T-helper 17 cell (primary cell): ENCODE data around the gene BRCA1. TPM values are rescaled to one million over a fixed set of nuclear protein-coding genes. Genes with fewer than 3 reads are reported as not detected.
"Not testable (repeated sequence)": the region's sequence is repeated elsewhere in the genome, so short reads cannot be mapped to it uniquely, and the experiment has no call there.

ENCODE experiments used
- ATAC-seq: fragments of 150-1000 bp; cut with Tn5 transposase; 2 replicates; pipeline ENCODE4 v1.10.0; 2021; ENCODE audit warnings: mild to moderate bottlenecking, moderate library complexity
- DNase-seq, 3 donors: peaks; one replicate each; pipeline versions ENCODE4 v3.0.0 to v3.0.0-alpha.2; 2020 to 2021
- H3K9me3 ChIP-seq: one replicate; pipeline ENCODE4 v1.7.0; 2013; ENCODE audit warnings: low read length, mild to moderate bottlenecking; ENCODE audit not compliant: control insufficient read depth, poor library complexity, severe bottlenecking
- H3K27ac Mint-ChIP-seq: one replicate; pipeline ENCODE4 v1.8.0; 2022; ENCODE audit warnings: mild to moderate bottlenecking, moderate library complexity, mixed read lengths
- H3K27me3 Mint-ChIP-seq: one replicate; pipeline ENCODE4 v1.8.0; 2022; ENCODE audit warnings: mixed read lengths
- H3K36me3 Mint-ChIP-seq: one replicate; pipeline ENCODE4 v1.8.0; 2022; ENCODE audit warnings: low read depth, mixed read lengths
- H3K4me1 Mint-ChIP-seq: one replicate; pipeline ENCODE4 v1.8.0; 2022; ENCODE audit warnings: mild to moderate bottlenecking, mixed read lengths
- H3K4me3 Mint-ChIP-seq: one replicate; pipeline ENCODE4 v1.8.0; 2022; ENCODE audit warnings: mild to moderate bottlenecking, moderate library complexity, mixed read lengths
- total RNA-seq, 4 donors: library from RNA in 2 of 4; stranded (reverse) in 2 of 4; gene quantifications; one replicate each; pipeline ENCODE4 v1.2.3 and lab custom pipeline; 2022 to 2026

Gene BRCA1
- total RNA-seq, 2 donors from 2014 or later, result 2.1 to 3.4 TPM

- Mint-ChIP-seq H3K36me3 (no peaks in the 10 kb centered on the region), H3K27me3 (no peaks in the 10 kb centered on the region), H3K27ac (no peak overlapping the region), H3K4me3 (no peak overlapping the region), H3K4me1 (no peaks in the 10 kb centered on the region)
- DNase-seq (no peak), ATAC-seq (no peak)
- H3K9me3 ChIP-seq, result no peaks in the 10 kb centered on the region
Observed at GRCh38 chr17:43074869-43075268, 50.3 kb downstream of the BRCA1 start.

GRCh38 chr17:43070872-43071271 is 54.3 kb downstream of the BRCA1 start:
- Mint-ChIP-seq H3K36me3 (no peaks in the 10 kb centered on the region), H3K27ac (no peak overlapping the region), H3K4me3 (no peak overlapping the region), H3K27me3 (no peaks in the 10 kb centered on the region), H3K4me1 (no peaks in the 10 kb centered on the region)
- ATAC-seq (no peak), DNase-seq (no peak)
- H3K9me3 ChIP-seq, result no peaks in the 10 kb centered on the region

GRCh38 chr17:43070257-43070656 is 54.9 kb downstream of the BRCA1 start:
- Mint-ChIP-seq H3K36me3 (no peaks in the 10 kb centered on the region), H3K4me1 (no peaks in the 10 kb centered on the region), H3K4me3 (no peak overlapping the region), H3K27ac (no peak overlapping the region), H3K27me3 (no peaks in the 10 kb centered on the region)
- DNase-seq (no peak), ATAC-seq (no peak)
- H3K9me3 ChIP-seq, result no peaks in the 10 kb centered on the region

GRCh38 chr17:43069368-43069898 is 55.7 kb downstream of the BRCA1 start:
- no peak overlapping the region for H3K4me3 Mint-ChIP-seq
- ATAC-seq (no peak), DNase-seq (no peak)
- no peaks in the 10 kb centered on the region for H3K4me1 Mint-ChIP-seq
- H3K27ac Mint-ChIP-seq, result no peak overlapping the region
- H3K36me3 Mint-ChIP-seq, result no peaks in the 10 kb centered on the region
- H3K27me3 Mint-ChIP-seq, result no peaks in the 10 kb centered on the region
- no peaks in the 10 kb centered on the region for H3K9me3 ChIP-seq

GRCh38 chr17:43068570-43069367 is 56.4 kb downstream of the BRCA1 start:
- no peaks in the 10 kb centered on the region for H3K27me3 Mint-ChIP-seq
- no peaks in the 10 kb centered on the region for H3K36me3 Mint-ChIP-seq
- DNase-seq, result no peak
- no peaks in the 10 kb centered on the region for H3K4me1 Mint-ChIP-seq
- ATAC-seq, result no peak
- no peak overlapping the region for H3K27ac Mint-ChIP-seq
- no peaks in the 10 kb centered on the region for H3K9me3 ChIP-seq
- H3K4me3 Mint-ChIP-seq, result no peak overlapping the region

- no peak for DNase-seq
- ATAC-seq, result no peak
- Mint-ChIP-seq H3K27me3 (no peaks in the 10 kb centered on the region), H3K4me3 (no peak overlapping the region), H3K27ac (no peak overlapping the region), H3K4me1 (peaks cover 2% of the 10 kb centered on the region), H3K36me3 (peaks cover 2% of the 10 kb centered on the region)
- H3K9me3 ChIP-seq, result no peaks in the 10 kb centered on the region
Observed at GRCh38 chr17:43062984-43063638, 62.1 kb downstream of the BRCA1 start.

GRCh38 chr17:43056051-43056450 is 69.1 kb downstream of the BRCA1 start:
- DNase-seq (no peak), ATAC-seq (no peak)
- Mint-ChIP-seq H3K4me3 (no peak overlapping the region), H3K27ac (no peak overlapping the region), H3K36me3 (peaks cover 2% of the 10 kb centered on the region), H3K27me3 (no peaks in the 10 kb centered on the region), H3K4me1 (peaks cover under 1% of the 10 kb centered on the region)
- no peaks in the 10 kb centered on the region for H3K9me3 ChIP-seq

GRCh38 chr17:43053008-43053407 is 72.2 kb downstream of the BRCA1 start:
- ATAC-seq, H3K27ac Mint-ChIP-seq, H3K4me1 Mint-ChIP-seq, DNase-seq, H3K36me3 Mint-ChIP-seq, H3K4me3 Mint-ChIP-seq, H3K9me3 ChIP-seq, H3K27me3 Mint-ChIP-seq: not testable (repeated sequence)

GRCh38 chr17:43051969-43052368 is 73.2 kb downstream of the BRCA1 start:
- H3K36me3 Mint-ChIP-seq, result no peaks in the 10 kb centered on the region
- no peak overlapping the region for H3K4me3 Mint-ChIP-seq
- ATAC-seq (no peak), DNase-seq (no peak)
- no peaks in the 10 kb centered on the region for H3K4me1 Mint-ChIP-seq
- H3K27ac Mint-ChIP-seq, result no peak overlapping the region
- H3K27me3 Mint-ChIP-seq, result no peaks in the 10 kb centered on the region
- H3K9me3 ChIP-seq, result no peaks in the 10 kb centered on the region

- Mint-ChIP-seq H3K4me3 (no peak overlapping the region), H3K27ac (peak overlapping the region; percentile 19), H3K27me3 (no peaks in the 10 kb centered on the region), H3K36me3 (no peaks in the 10 kb centered on the region), H3K4me1 (no peaks in the 10 kb centered on the region)
- no peaks in the 10 kb centered on the region for H3K9me3 ChIP-seq
- DNase-seq (no peak), ATAC-seq (no peak)
Observed at GRCh38 chr17:43044024-43044423, 81.1 kb downstream of the BRCA1 start.

- no peaks in the 10 kb centered on the region for H3K9me3 ChIP-seq
- DNase-seq, result no peak
- Mint-ChIP-seq H3K4me1 (no peaks in the 10 kb centered on the region), H3K27ac (peak overlapping the region; percentile 19), H3K4me3 (no peak overlapping the region), H3K36me3 (no peaks in the 10 kb centered on the region), H3K27me3 (no peaks in the 10 kb centered on the region)
- no peak for ATAC-seq
Observed at GRCh38 chr17:43043307-43043706, 81.9 kb downstream of the BRCA1 start.

- no peaks in the 10 kb centered on the region for H3K9me3 ChIP-seq
- Mint-ChIP-seq H3K27ac (no peak overlapping the region), H3K27me3 (no peaks in the 10 kb centered on the region), H3K4me3 (no peak overlapping the region), H3K4me1 (no peaks in the 10 kb centered on the region), H3K36me3 (no peaks in the 10 kb centered on the region)
- ATAC-seq (no peak), DNase-seq (no peak)
Observed at GRCh38 chr17:43042025-43042628, 83.0 kb downstream of the BRCA1 start.

GRCh38 chr17:43040655-43041054 is 84.5 kb downstream of the BRCA1 start:
- no peak overlapping the region for H3K27ac Mint-ChIP-seq
- no peak overlapping the region for H3K4me3 Mint-ChIP-seq
- ATAC-seq (no peak), DNase-seq (no peak)
- H3K27me3 Mint-ChIP-seq, result no peaks in the 10 kb centered on the region
- no peaks in the 10 kb centered on the region for H3K9me3 ChIP-seq
- no peaks in the 10 kb centered on the region for H3K36me3 Mint-ChIP-seq
- no peaks in the 10 kb centered on the region for H3K4me1 Mint-ChIP-seq
